Measurements from ENCODE around the gene USP35. TPM values are rescaled to one million over a fixed set of nuclear protein-coding genes. Genes with fewer than 3 reads are reported as not detected.

USP35 gene
- total and polyA plus RNA-seq, 4 donors: 4.9 to 9.6 (median 5.6) TPM

- H3K27me3 ChIP-seq (ENCODE audit: control insufficient read depth in 3 of 3, insufficient read depth in 3 of 3, low read length in 2 of 3): no peaks in the 10 kb centered on the region
- no peaks in the 10 kb centered on the region for H3K36me3 ChIP-seq (ENCODE audit: control insufficient read depth in 4 of 4, insufficient read depth in 4 of 4, low read length in 4 of 4)
- peaks cover 0 to 26% (median 0%) of the 10 kb centered on the region in 5 donors for H3K4me1 ChIP-seq (ENCODE audit: control insufficient read depth in 5 of 5, insufficient read depth in 5 of 5, low read length in 5 of 5)
- WGBS, 2 donors: 70 to 82% methylated on average over 3 of the region's 3 CpGs
- no peaks in the 10 kb centered on the region for H3K9me3 ChIP-seq (ENCODE audit: control insufficient read depth in 4 of 4, insufficient read depth in 3 of 4, low read length in 3 of 4)
- ATAC-seq (ENCODE audit: insufficient read depth, low FRiP score): no peak
- no peak overlapping the region for H3K4me3 ChIP-seq
- H3K27ac ChIP-seq (ENCODE audit: low read depth in 1 of 2, low read length in 1 of 2): no peak overlapping the region
- no peak for DNase-seq
- H3K9ac ChIP-seq (ENCODE audit: insufficient read depth in 1 of 2, low read length in 2 of 2): no peak overlapping the region
- no peak for TF ChIP-seq CTCF (IDR thresholded peaks at IDR 0.05; ENCODE audit: control extremely low read depth, extremely low read depth)
These were observed 1.7 kb downstream of the USP35 start for GRCh38 chr11:78190374-78190773.

GRCh38 chr11:78190871-78191538 is 2.3 kb downstream of the USP35 start:
- Histone ChIP-seq H3K36me3 (ENCODE audit: control insufficient read depth in 4 of 4, insufficient read depth in 4 of 4, low read length in 4 of 4) (no peaks in the 10 kb centered on the region), H3K4me1 (ENCODE audit: control insufficient read depth in 5 of 5, insufficient read depth in 5 of 5, low read length in 5 of 5) (peaks cover 0 to 26% (median 0%) of the 10 kb centered on the region in 5 donors)

GRCh38 chr11:78192223-78192719 is 3.6 kb downstream of the USP35 start:
- no peak for TF ChIP-seq CTCF (IDR thresholded peaks at IDR 0.05; ENCODE audit: control extremely low read depth, extremely low read depth)
- DNase-seq (no peak), ATAC-seq (ENCODE audit: insufficient read depth, low FRiP score) (no peak)
- peaks cover 0 to 2% (median 0%) of the 10 kb centered on the region in 4 donors for H3K9me3 ChIP-seq (ENCODE audit: control insufficient read depth in 4 of 4, insufficient read depth in 3 of 4, low read length in 3 of 4)
- 73 to 84% methylated on average over 6 of the region's 6 CpGs for WGBS, 2 donors
- no peak overlapping the region for H3K27ac ChIP-seq (ENCODE audit: low read depth in 1 of 2, low read length in 1 of 2)
- H3K36me3 ChIP-seq (ENCODE audit: control insufficient read depth in 4 of 4, insufficient read depth in 4 of 4, low read length in 4 of 4): peaks cover 0 to 5% (median 0%) of the 10 kb centered on the region in 4 donors
- H3K4me3 ChIP-seq: no peak overlapping the region
- peaks cover 0 to 21% (median 0%) of the 10 kb centered on the region in 5 donors for H3K4me1 ChIP-seq (ENCODE audit: control insufficient read depth in 5 of 5, insufficient read depth in 5 of 5, low read length in 5 of 5)
- no peak overlapping the region for H3K9ac ChIP-seq (ENCODE audit: insufficient read depth in 1 of 2, low read length in 2 of 2)
- H3K27me3 ChIP-seq (ENCODE audit: control insufficient read depth in 3 of 3, insufficient read depth in 3 of 3, low read length in 2 of 3): no peaks in the 10 kb centered on the region

More at GRCh38 chr11:78190871-78191538, 2.3 kb downstream of the USP35 start:
- no peak for ATAC-seq (ENCODE audit: insufficient read depth, low FRiP score)
- Histone ChIP-seq H3K27ac (ENCODE audit: low read depth in 1 of 2, low read length in 1 of 2) (no peak overlapping the region), H3K4me3 (no peak overlapping the region), H3K9me3 (ENCODE audit: control insufficient read depth in 4 of 4, insufficient read depth in 3 of 4, low read length in 3 of 4) (no peaks in the 10 kb centered on the region), H3K27me3 (ENCODE audit: control insufficient read depth in 3 of 3, insufficient read depth in 3 of 3, low read length in 2 of 3) (no peaks in the 10 kb centered on the region), H3K9ac (ENCODE audit: insufficient read depth in 1 of 2, low read length in 2 of 2) (no peak overlapping the region)
- no peak for TF ChIP-seq CTCF (IDR thresholded peaks at IDR 0.05; ENCODE audit: control extremely low read depth, extremely low read depth)
- DNase-seq: no peak
- 90 to 91% methylated on average over 14 of the region's 14 CpGs for WGBS, 2 donors

Measured in lung (tissue), 12 donors.